B cell (primary cell): Measurements from ENCODE around the gene SLC7A1. TPM values are rescaled to one million over a fixed set of nuclear protein-coding genes. Genes with fewer than 3 reads are reported as not detected.

ENCODE experiments used
- ATAC-seq: fragments of 200-7000 bp; cut with Tn5 transposase; one replicate; pipeline ENCODE4 v1.10.0; 2021; ENCODE audit warnings: low read depth, mild to moderate bottlenecking, moderate number of reproducible peaks, moderate library complexity
- CTCF ChIA-PET: fragments of 350-600 bp; sonication (Branson Sonifier 250); formaldehyde crosslinking; loops from one replicate; lab custom pipeline; 2021; ENCODE audit warnings: antibody characterized with exemption, inconsistent platforms; lab: Charles Lee
- POLR2A ChIA-PET: fragments of 350-600 bp; sonication (Branson Sonifier 250); formaldehyde crosslinking; loops from one replicate; lab custom pipeline; 2021; ENCODE audit warnings: antibody characterized with exemption; lab: Charles Lee
- DNase-seq: peaks from one replicate; pipeline ENCODE4 v3.0.0; 2013
- H2AFZ ChIP-seq: 2 replicates; pipeline ENCODE4 v1.6.1; 2012; ENCODE audit warnings: mild to moderate bottlenecking, low read depth, low read length; ENCODE audit not compliant: insufficient read depth, poor library complexity, severe bottlenecking
- H3K27ac ChIP-seq, 2 donors: 1 replicate in 1 of 2; 2 replicates in 1 of 2; pipeline ENCODE4 v1.5.1; 2012 to 2013; ENCODE audit warnings: low read length in 2 of 2, mild to moderate bottlenecking in 2 of 2, moderate library complexity in 1 of 2
- H3K27me3 ChIP-seq, 4 experiments: fragments of 200-600 bp in 1 of 4; sonication (generic) in 1 of 4; replicated peaks in 1 of 4; 1 replicate in 2 of 4; 2 replicates in 2 of 4; pipeline versions ENCODE4 v1.6.1 to v1.7.0; 2013 to 2016; ENCODE audit warnings: low read length in 3 of 4, mild to moderate bottlenecking in 2 of 4, mixed read lengths in 1 of 4, moderate library complexity in 1 of 4; ENCODE audit not compliant: insufficient read depth in 4 of 4, control insufficient read depth in 3 of 4; ENCODE audit errors: control extremely low read depth in 1 of 4
- H3K36me3 ChIP-seq, 2 experiments: replicated peaks in 1 of 2; 1 replicate in 1 of 2; 2 replicates in 1 of 2; pipeline versions ENCODE4 v1.6.1 to v1.7.1; 2013; ENCODE audit warnings: low read length in 1 of 2; ENCODE audit not compliant: insufficient read depth in 2 of 2, control insufficient read depth in 1 of 2; ENCODE audit errors: control extremely low read depth in 1 of 2, extremely low read depth in 1 of 2
- H3K4me1 ChIP-seq, 2 donors: fragments of 200-600 bp in 1 of 2; sonication (generic) in 1 of 2; 1 replicate in 1 of 2; 2 replicates in 1 of 2; pipeline versions ENCODE4 v1.5.1 to v1.6.1; 2013 to 2017; ENCODE audit warnings: low read length in 2 of 2; ENCODE audit not compliant: control insufficient read depth in 2 of 2, insufficient read depth in 2 of 2
- H3K4me2 ChIP-seq: replicated peaks from 2 replicates; pipeline ENCODE3; 2012; ENCODE audit warnings: mild to moderate bottlenecking, low read depth, low read length; ENCODE audit not compliant: poor library complexity, severe bottlenecking
- H3K4me3 ChIP-seq, 5 experiments: fragments of 200-600 bp in 1 of 5; sonication (generic) in 1 of 5; 1 replicate in 3 of 5; 2 replicates in 2 of 5; pipeline versions ENCODE4 v1.5.1 to v1.7.0; 2011 to 2016; ENCODE audit warnings: low read length in 4 of 5, mild to moderate bottlenecking in 4 of 5, low read depth in 2 of 5, control low read depth in 1 of 5, moderate library complexity in 1 of 5; ENCODE audit not compliant: insufficient read depth in 1 of 5; ENCODE audit errors: control extremely low read depth in 1 of 5, extremely low read depth in 1 of 5
- H3K79me2 ChIP-seq: fragments of 200-600 bp; sonication (generic); one replicate; pipeline ENCODE4 v1.6.0; 2016; ENCODE audit warnings: low read length; ENCODE audit not compliant: control insufficient read depth, insufficient read depth
- H3K9ac ChIP-seq: fragments of 200-600 bp; sonication (generic); 2 replicates; pipeline ENCODE4 v1.6.1; 2017; ENCODE audit warnings: mild to moderate bottlenecking, low read length, moderate library complexity
- H3K9me3 ChIP-seq, 3 donors: one replicate each; pipeline versions ENCODE4 v1.6.1 to v1.7.1; 2013; ENCODE audit warnings: low read length in 2 of 3; ENCODE audit not compliant: control insufficient read depth in 2 of 3, insufficient read depth in 1 of 3; ENCODE audit errors: control extremely low read depth in 1 of 3
- H4K20me1 ChIP-seq: 2 replicates; pipeline ENCODE4 v1.6.0; 2012; ENCODE audit warnings: mild to moderate bottlenecking, low read length; ENCODE audit not compliant: insufficient read depth, control insufficient read depth, poor library complexity, severe bottlenecking
- H3K27ac Mint-ChIP-seq: one replicate; pipeline ENCODE4 v1.8.0; 2021; ENCODE audit warnings: mixed read lengths
- H3K27me3 Mint-ChIP-seq: one replicate; pipeline ENCODE4 v1.8.0; 2021; ENCODE audit warnings: mixed read lengths
- H3K4me1 Mint-ChIP-seq: one replicate; pipeline ENCODE4 v1.8.0; 2021; ENCODE audit warnings: mixed read lengths
- H3K4me3 Mint-ChIP-seq: one replicate; pipeline ENCODE4 v1.8.0; 2021; ENCODE audit warnings: mixed read lengths
- H3K9me3 Mint-ChIP-seq: one replicate; pipeline ENCODE4 v1.8.0; 2022; ENCODE audit warnings: mixed read lengths; ENCODE audit not compliant: insufficient read depth
- CTCF ChIP-seq: fragments of 200-600 bp; IDR thresholded peaks from one replicate; pipeline ENCODE4 v1.8.0; 2022; ENCODE audit warnings: antibody characterized with exemption, mild to moderate bottlenecking
- EZH2 ChIP-seq: IDR thresholded peaks from 2 replicates; pipeline ENCODE4 v1.6.1; 2012; ENCODE audit warnings: borderline replicate concordance, low read depth, mild to moderate bottlenecking, moderate library complexity, low read length; ENCODE audit not compliant: insufficient read depth, poor library complexity, severe bottlenecking
- WGBS: methylation state at CpG from one replicate; pipeline ENCODE4 v1.1.5; 2013; ENCODE audit warnings: missing lambda C conversion rate; ENCODE audit not compliant: insufficient coverage; 5-methylcytosine and 5-hydroxymethylcytosine counted together
- intact Hi-C: fragments of 100-400 bp; cut with micrococcal nuclease; formaldehyde crosslinking; loops from one replicate; pipeline ENCODE4 v1.10.0; 2022
- polyA plus RNA-seq: library from polyadenylated mRNA; depleted of rRNA; stranded (reverse); fragments of >200 nt; gene quantifications from 2 replicates; pipeline ENCODE4 v1.2.3, GENCODE V29; 2012
- total RNA-seq, 2 donors: library from RNA; stranded (reverse); fragments of 120-200 nt in 1 of 2; gene quantifications; 1 replicate in 1 of 2; 2 replicates in 1 of 2; pipeline versions ENCODE4 v1.2.3 to v1.2.4, GENCODE V29; 2013 to 2022

Gene SLC7A1
- total and polyA plus RNA-seq, 2 donors (not counting 1 experiment from before 2014, with no cell fraction given), result 3.3 to 23.1 TPM

GRCh38 chr13:29459813-29460355 lies 135.6 kb downstream of the SLC7A1 start:
- ATAC-seq, result no peak
- no peak overlapping the region for H3K27ac Mint-ChIP-seq
- DNase-seq, result no peak
- H3K9me3 Mint-ChIP-seq, result no peaks in the 10 kb centered on the region
- no peak overlapping the region for H2AFZ ChIP-seq
- H3K9ac ChIP-seq, result no peak overlapping the region
- H3K27me3 Mint-ChIP-seq, result peaks cover 12% of the 10 kb centered on the region
- H3K27me3 ChIP-seq, result peaks cover 0 to 9% (median 7%) of the 10 kb centered on the region in 4 experiments
- ChIA-PET CTCF (interaction anchor here (1.3 kb wide), 1 partner anchor 11 kb away, joined by 3 read pairs; no protein-coding TSS in a partner anchor), POLR2A (no interaction called here)
- no peaks in the 10 kb centered on the region for H3K9me3 ChIP-seq
- TF ChIP-seq EZH2, result no peak
- TF ChIP-seq CTCF, result no peak
- no peaks in the 10 kb centered on the region for H4K20me1 ChIP-seq
- WGBS, result 100% methylated on average over 2 of the region's 2 CpGs
- no peaks in the 10 kb centered on the region for H3K4me1 Mint-ChIP-seq
- H3K4me2 ChIP-seq, result no peak overlapping the region
- intact Hi-C loops, result no loop called here
- no peak overlapping the region for H3K4me3 ChIP-seq
- no peaks in the 10 kb centered on the region for H3K36me3 ChIP-seq
- H3K4me3 Mint-ChIP-seq, result no peak overlapping the region
- H3K4me1 ChIP-seq, result no peaks in the 10 kb centered on the region
- H3K27ac ChIP-seq, result no peak overlapping the region
- H3K79me2 ChIP-seq, result no peaks in the 10 kb centered on the region
